Thyroid gland (tissue), 4 donors: ENCODE measurements around the gene ITPKB.

Experiments used
- POLR2A ChIP-seq, 2 donors: fragments of 450-650 bp; IDR thresholded peaks; one replicate each; pipeline ENCODE4 v1.6.1; 2017; ENCODE audit warnings: antibody characterized with exemption in 2 of 2, mild to moderate bottlenecking in 2 of 2, moderate library complexity in 1 of 2
- TF ChIP-seq, protein P1 (sequence below), 6 experiments: fragments of 200-600 bp in 3 of 6; fragments of 450-650 bp in 3 of 6; sonication (generic) in 3 of 6; IDR thresholded peaks; one replicate each; pipeline ENCODE4 v1.5.1; 2016 to 2019; ENCODE audit warnings: antibody characterized with exemption in 6 of 6, mild to moderate bottlenecking in 2 of 6, inconsistent platforms in 1 of 6, moderate library complexity in 1 of 6

DNA sequence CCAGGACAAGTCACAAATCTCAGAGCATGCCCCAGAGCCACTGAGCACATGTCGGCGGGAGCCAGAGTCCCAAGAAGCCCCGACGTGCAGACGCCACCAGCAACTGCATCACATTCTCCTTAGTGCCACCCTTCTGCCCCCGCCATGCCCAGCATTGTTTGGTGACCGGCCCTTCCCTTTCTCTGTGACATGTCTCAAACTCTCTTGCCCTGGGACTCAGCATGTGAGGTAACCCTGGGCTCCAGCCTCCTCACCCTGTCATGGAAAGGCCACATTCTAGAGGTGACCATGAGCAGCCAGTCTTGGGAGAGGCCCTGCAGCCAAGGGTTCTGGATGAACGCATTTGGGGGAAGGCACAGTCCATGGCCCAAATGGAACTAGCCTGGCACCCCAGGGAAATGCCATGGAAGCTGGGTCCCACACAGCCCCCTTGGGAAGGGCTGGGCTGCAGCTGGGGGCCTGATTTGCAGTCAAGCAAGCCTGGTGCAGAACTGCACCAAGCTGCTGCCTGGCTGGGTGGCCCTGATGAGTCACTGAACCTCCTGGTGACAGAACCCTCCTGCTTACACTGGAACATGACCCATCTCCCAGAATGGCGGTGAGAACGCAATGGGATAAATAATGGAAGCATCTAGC is 94.4 kb downstream of the ITPKB start:
- TF ChIP-seq, protein P1, sequence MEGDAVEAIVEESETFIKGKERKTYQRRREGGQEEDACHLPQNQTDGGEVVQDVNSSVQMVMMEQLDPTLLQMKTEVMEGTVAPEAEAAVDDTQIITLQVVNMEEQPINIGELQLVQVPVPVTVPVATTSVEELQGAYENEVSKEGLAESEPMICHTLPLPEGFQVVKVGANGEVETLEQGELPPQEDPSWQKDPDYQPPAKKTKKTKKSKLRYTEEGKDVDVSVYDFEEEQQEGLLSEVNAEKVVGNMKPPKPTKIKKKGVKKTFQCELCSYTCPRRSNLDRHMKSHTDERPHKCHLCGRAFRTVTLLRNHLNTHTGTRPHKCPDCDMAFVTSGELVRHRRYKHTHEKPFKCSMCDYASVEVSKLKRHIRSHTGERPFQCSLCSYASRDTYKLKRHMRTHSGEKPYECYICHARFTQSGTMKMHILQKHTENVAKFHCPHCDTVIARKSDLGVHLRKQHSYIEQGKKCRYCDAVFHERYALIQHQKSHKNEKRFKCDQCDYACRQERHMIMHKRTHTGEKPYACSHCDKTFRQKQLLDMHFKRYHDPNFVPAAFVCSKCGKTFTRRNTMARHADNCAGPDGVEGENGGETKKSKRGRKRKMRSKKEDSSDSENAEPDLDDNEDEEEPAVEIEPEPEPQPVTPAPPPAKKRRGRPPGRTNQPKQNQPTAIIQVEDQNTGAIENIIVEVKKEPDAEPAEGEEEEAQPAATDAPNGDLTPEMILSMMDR (IDR thresholded peaks at IDR 0.05): no peak
- TF ChIP-seq POLR2A (IDR thresholded peaks at IDR 0.05): no peak
